ENCODE data around the gene KIF3A. TPM values are rescaled to one million over a fixed set of nuclear protein-coding genes. Genes with fewer than 3 reads are reported as not detected.

KIF3A gene
- total and polyA plus RNA-seq, 2 of the 8 experiments (the other 6 are each of a cell fraction or from before 2014, with no cell fraction given) = 3.1 to 13.1 TPM

GRCh38 chr5:132656774-132657355, 80.5 kb downstream of the KIF3A start:
- H3K23me2 ChIP-seq (ENCODE audit: low read depth, low read length) = peaks cover 2% of the 10 kb centered on the region; the same call in 1 of the 2 replicates
- no peak overlapping the region for H2BK120ac ChIP-seq (replicated peaks; ENCODE audit: low read depth, low read length)
- no peak overlapping the region for H4K91ac ChIP-seq (replicated peaks; ENCODE audit: insufficient read length, low read length)
- H3K4me1 ChIP-seq (replicated peaks in 1 of 4; ENCODE audit: control insufficient read depth in 3 of 4, insufficient read depth in 4 of 4, low read length in 3 of 4) = peaks cover 0 to 8% (median under 1%) of the 10 kb centered on the region in 4 experiments; a peak in 4 of 7 replicates
- H3K27ac ChIP-seq (ENCODE audit: low read depth, low read length) = no peak overlapping the region
- H3K4me3 ChIP-seq (ENCODE audit: extremely low read depth in 1 of 4, insufficient read depth in 2 of 4, low read depth in 3 of 4, low read length in 4 of 4) = peak overlapping the region in 1 of 4 experiments; percentile 57; a peak in 4 of 8 replicates
- no peaks in the 10 kb centered on the region for H3K36me3 ChIP-seq (ENCODE audit: control insufficient read depth in 2 of 4, insufficient read depth in 4 of 4, low read length in 3 of 4)
- no peak overlapping the region for H2AK5ac ChIP-seq (ENCODE audit: low read depth, low read length)
- no peaks in the 10 kb centered on the region; a peak in 1 of 4 replicates for H3K9me3 ChIP-seq (ENCODE audit: insufficient read depth in 2 of 2, low read depth in 1 of 2, low read length in 1 of 2)
- no peak overlapping the region for H3K56ac ChIP-seq (replicated peaks; ENCODE audit: insufficient read length, low read depth, low read length)
- no peak overlapping the region for H3K23ac ChIP-seq (ENCODE audit: insufficient read length)
- H3K18ac ChIP-seq (ENCODE audit: extremely low read depth, low read length) = no peak overlapping the region
- no peak overlapping the region for H2BK20ac ChIP-seq (ENCODE audit: low read length)
- H3K79me1 ChIP-seq (ENCODE audit: low read depth, low read length) = no peaks in the 10 kb centered on the region
- H3K4ac ChIP-seq (replicated peaks; ENCODE audit: insufficient read length, low read depth, low read length) = no peak overlapping the region
- peak; percentile 89 for TF ChIP-seq MAX (IDR thresholded peaks at IDR 0.05)
- no peak for TF ChIP-seq TAF7 (optimal IDR thresholded peaks at IDR 0.05; ENCODE audit: borderline replicate concordance, low read depth, low read length)
- no peak for TF ChIP-seq TEAD4 (IDR thresholded peaks at IDR 0.05; ENCODE audit: low read depth, low read length)
- TF ChIP-seq CHD1 (IDR thresholded peaks at IDR 0.05; ENCODE audit: low read depth, low read length) = no peak
- TF ChIP-seq POLR2AphosphoS5 (IDR thresholded peaks at IDR 0.05; ENCODE audit: low read depth, low read length) = no peak
- no peak for TF ChIP-seq HDAC2 (IDR thresholded peaks at IDR 0.05; ENCODE audit: borderline replicate concordance in 1 of 2, low read depth in 2 of 2, low read length in 2 of 2)
- peak; percentile 97 for TF ChIP-seq E2F6 (IDR thresholded peaks at IDR 0.05)
- no peak for TF ChIP-seq JUN (IDR thresholded peaks at IDR 0.05; ENCODE audit: low read depth, low read length)
- H3K79me2 ChIP-seq (ENCODE audit: control insufficient read depth in 1 of 2, insufficient read depth in 2 of 2, low read length in 2 of 2) = no peaks in the 10 kb centered on the region
- POLR2A ChIA-PET (ENCODE audit: partially characterized antibody) = no interaction called here
- no peak for FAIRE-seq
- no peak overlapping the region for H2AFZ ChIP-seq (ENCODE audit: low read length)
- CTCF ChIA-PET (ENCODE audit: partially characterized antibody) = interaction anchor here (1.2 to 1.8 kb wide), 3 partner anchors 22 to 162 kb away, joined by 4 to 7 read pairs (median 7); no protein-coding TSS in a partner anchor
- no peak overlapping the region for H2BK5ac ChIP-seq (ENCODE audit: low read depth, low read length)
- H4K5ac ChIP-seq (ENCODE audit: insufficient read length, low read depth, low read length) = no peak overlapping the region
- H2BK15ac ChIP-seq (ENCODE audit: low read length) = 0 out of 2 replicates have a peak overlapping the region, but pooled peaks have one; percentile 61
- peak overlapping the region; percentile 76 for H4K8ac ChIP-seq (ENCODE audit: extremely low read depth, insufficient read depth, low read length)
- H2BK12ac ChIP-seq (ENCODE audit: low read depth, low read length) = no peak overlapping the region
- no peak overlapping the region for H3K14ac ChIP-seq (ENCODE audit: insufficient read length)
- H3K4me2 ChIP-seq (ENCODE audit: insufficient read depth in 1 of 2, low read depth in 2 of 2, low read length in 2 of 2) = peak overlapping the region; percentile 59 to 67
- H4K20me1 ChIP-seq (replicated peaks in 1 of 2; ENCODE audit: control insufficient read depth in 1 of 2, insufficient read depth in 2 of 2, low read length in 2 of 2) = peaks cover 0 to 1% of the 10 kb centered on the region in 2 experiments
- no peak overlapping the region for H3K9ac ChIP-seq (replicated peaks in 1 of 4; ENCODE audit: extremely low read depth in 1 of 4, low read depth in 3 of 4, low read length in 3 of 4)
- no peak for DNase-seq (ENCODE audit: low read depth in 1 of 2, low spot score in 2 of 2)
- H3K27me3 ChIP-seq (replicated peaks in 1 of 4; ENCODE audit: control insufficient read depth in 3 of 4, extremely low read depth in 1 of 4, insufficient read depth in 3 of 4, low read length in 3 of 4) = peaks cover 10 to 40% (median 31%) of the 10 kb centered on the region in 4 experiments
- WGBS, 2 experiments (ENCODE audit: extremely low coverage in 1 of 2, insufficient coverage in 1 of 2, insufficient read length in 1 of 2, insufficient replicate concordance in 2 of 2, low coverage in 1 of 2, low lambda C conversion rate in 2 of 2, missing lambda C conversion rate in 1 of 2) = 69% methylated on average over 10 of the region's 12 CpGs; no CpG with 5 or more reads in 1 of the 2 experiments
